OCI-LY7 (cell line): Measurements from ENCODE around the gene FOXP1. TPM values are rescaled to one million over a fixed set of nuclear protein-coding genes. Genes with fewer than 3 reads are reported as not detected.
A peak's percentile ranks its signal among the peaks of the same experiment; 100 is the strongest.

ENCODE experiments used
- BruUV-seq: library from RNA; stranded (reverse); fragments of 400-500 nt; replicated peaks from 2 replicates; lab custom pipeline; 2021; lab: Mats Ljungman, UMichigan
- CTCF ChIA-PET: fragments of 300-600 bp; sonication (Branson Sonifier 250); formaldehyde crosslinking; loops from one replicate; lab custom pipeline; 2022; ENCODE audit warnings: antibody characterized with exemption; ENCODE audit not compliant: unreplicated experiment; lab: Charles Lee
- POLR2A ChIA-PET: fragments of 300-600 bp; sonication (Branson Sonifier 250); formaldehyde crosslinking; loops from one replicate; lab custom pipeline; 2022; ENCODE audit warnings: antibody characterized with exemption; lab: Charles Lee
- DNase-seq: peaks from one replicate; pipeline ENCODE4 v3.0.0-alpha.2; 2015; ENCODE audit warnings: low spot score
- H2AFZ ChIP-seq: fragments of 200-600 bp; sonication (generic), shearing (Covaris generic); 2 replicates; pipeline ENCODE4 v1.6.1; 2014; ENCODE audit warnings: mild to moderate bottlenecking, antibody characterized with exemption, low read length, moderate library complexity
- H3K27ac ChIP-seq: fragments of 200-600 bp; sonication (generic); 2 replicates; pipeline ENCODE4 v1.5.1; 2014; ENCODE audit warnings: mixed run types, low read depth, mild to moderate bottlenecking, moderate library complexity, low read length, inconsistent platforms; ENCODE audit not compliant: poor library complexity, severe bottlenecking
- H3K36me3 ChIP-seq: fragments of 200-600 bp; sonication (generic); 2 replicates; pipeline ENCODE4 v1.6.1; 2014; ENCODE audit warnings: mild to moderate bottlenecking, antibody characterized with exemption, low read length, moderate library complexity, mixed read lengths; ENCODE audit not compliant: insufficient read depth
- H3K4me1 ChIP-seq: fragments of 200-600 bp; sonication (generic); 2 replicates; pipeline ENCODE4 v1.5.1; 2014; ENCODE audit warnings: mild to moderate bottlenecking, low read length; ENCODE audit not compliant: insufficient read depth, poor library complexity, severe bottlenecking
- H3K4me2 ChIP-seq: fragments of 200-600 bp; sonication (generic); 2 replicates; pipeline ENCODE4 v1.6.1; 2014; ENCODE audit warnings: mild to moderate bottlenecking, low read length
- H3K4me3 ChIP-seq: fragments of 200-600 bp; sonication (generic); 2 replicates; pipeline ENCODE4 v1.5.1; 2014; ENCODE audit warnings: mild to moderate bottlenecking, low read depth, low read length; ENCODE audit not compliant: poor library complexity, severe bottlenecking
- H3K79me2 ChIP-seq: fragments of 200-600 bp; sonication (generic); 2 replicates; pipeline ENCODE4 v1.6.1; 2016; ENCODE audit warnings: low read depth, mild to moderate bottlenecking, low read length, moderate library complexity, mixed read lengths; ENCODE audit not compliant: insufficient read depth
- H3K9me2 ChIP-seq: fragments of 200-600 bp; sonication (generic); 2 replicates; pipeline ENCODE4 v1.6.1; 2016; ENCODE audit warnings: mild to moderate bottlenecking, low read length, mixed read lengths; ENCODE audit not compliant: insufficient read depth
- H3K9me3 ChIP-seq: fragments of 200-600 bp; sonication (generic); 2 replicates; pipeline ENCODE4 v1.6.1; 2014; ENCODE audit warnings: mild to moderate bottlenecking, mixed run types, low read length, mixed read lengths
- H4K20me1 ChIP-seq: fragments of 200-600 bp; sonication (generic); 2 replicates; pipeline ENCODE4 v1.6.1; 2014; ENCODE audit warnings: mild to moderate bottlenecking, antibody characterized with exemption, low read length, moderate library complexity, mixed read lengths; ENCODE audit not compliant: insufficient read depth
- EZH2phosphoT487 ChIP-seq: fragments of 200-600 bp; sonication (generic); IDR thresholded peaks from 2 replicates; pipeline ENCODE4 v1.6.1; 2018; ENCODE audit warnings: low read depth, borderline replicate concordance, mild to moderate bottlenecking, mixed run types, antibody characterized with exemption, low read length, moderate library complexity, mixed read lengths
- intact Hi-C: fragments of 100-400 bp; cut with micrococcal nuclease; formaldehyde crosslinking; loops from one replicate; pipeline ENCODE4 v1.10.0; 2022; ENCODE audit not compliant: unreplicated experiment
- total RNA-seq, 2 experiments: library from RNA; depleted of rRNA in 1 of 2; stranded (reverse); fragments of >200 nt in 1 of 2; shearing (Covaris generic) in 1 of 2; gene quantifications; 2 replicates each; pipeline ENCODE4 v1.2.3, GENCODE V29; 2014 to 2022
- TF ChIP-seq, protein P1 (sequence below): fragments of 200-600 bp; sonication (generic); conservative IDR thresholded peaks from 2 replicates; pipeline ENCODE4 v1.5.1; 2014; ENCODE audit warnings: mild to moderate bottlenecking, antibody characterized with exemption, low read length, moderate library complexity, mixed read lengths

Gene FOXP1
- total RNA-seq, 2 experiments from 2014 or later, result 87.3 to 151 TPM

- H3K4me2 ChIP-seq, result peak overlapping the region; percentile 23; the same call in 1 of the 2 replicates
- no peaks in the 10 kb centered on the region for H3K36me3 ChIP-seq
- BruUV-seq, result no TSS peak
- TF ChIP-seq, protein P1, sequence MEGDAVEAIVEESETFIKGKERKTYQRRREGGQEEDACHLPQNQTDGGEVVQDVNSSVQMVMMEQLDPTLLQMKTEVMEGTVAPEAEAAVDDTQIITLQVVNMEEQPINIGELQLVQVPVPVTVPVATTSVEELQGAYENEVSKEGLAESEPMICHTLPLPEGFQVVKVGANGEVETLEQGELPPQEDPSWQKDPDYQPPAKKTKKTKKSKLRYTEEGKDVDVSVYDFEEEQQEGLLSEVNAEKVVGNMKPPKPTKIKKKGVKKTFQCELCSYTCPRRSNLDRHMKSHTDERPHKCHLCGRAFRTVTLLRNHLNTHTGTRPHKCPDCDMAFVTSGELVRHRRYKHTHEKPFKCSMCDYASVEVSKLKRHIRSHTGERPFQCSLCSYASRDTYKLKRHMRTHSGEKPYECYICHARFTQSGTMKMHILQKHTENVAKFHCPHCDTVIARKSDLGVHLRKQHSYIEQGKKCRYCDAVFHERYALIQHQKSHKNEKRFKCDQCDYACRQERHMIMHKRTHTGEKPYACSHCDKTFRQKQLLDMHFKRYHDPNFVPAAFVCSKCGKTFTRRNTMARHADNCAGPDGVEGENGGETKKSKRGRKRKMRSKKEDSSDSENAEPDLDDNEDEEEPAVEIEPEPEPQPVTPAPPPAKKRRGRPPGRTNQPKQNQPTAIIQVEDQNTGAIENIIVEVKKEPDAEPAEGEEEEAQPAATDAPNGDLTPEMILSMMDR, result no peak
- no peak for TF ChIP-seq EZH2phosphoT487
- H3K4me3 ChIP-seq, result no peak overlapping the region
- H3K79me2 ChIP-seq, result no peaks in the 10 kb centered on the region
- H3K27ac ChIP-seq, result no peak overlapping the region
- POLR2A ChIA-PET, result interaction anchor here (0.6 to 1.0 kb wide), 3 partner anchors 11 to 518 kb away, joined by 3 read pairs; no protein-coding TSS in a partner anchor
- CTCF ChIA-PET, result no interaction called here
- no peak for DNase-seq
- no peaks in the 10 kb centered on the region for H3K9me3 ChIP-seq
- 0 out of 2 replicates have a peak, but pooled peaks cover 11% of the 10 kb centered on the region for H4K20me1 ChIP-seq
- H3K4me1 ChIP-seq, result peaks cover 21% of the 10 kb centered on the region
- no peak overlapping the region for H2AFZ ChIP-seq
- intact Hi-C loops, result loop anchor here (5.0 kb wide), 1 partner anchor 360 kb away; no protein-coding TSS in a partner anchor
- no peaks in the 10 kb centered on the region for H3K9me2 ChIP-seq
Observed at GRCh38 chr3:71227270-71227661, 356.3 kb downstream of the FOXP1 start.

DNA sequence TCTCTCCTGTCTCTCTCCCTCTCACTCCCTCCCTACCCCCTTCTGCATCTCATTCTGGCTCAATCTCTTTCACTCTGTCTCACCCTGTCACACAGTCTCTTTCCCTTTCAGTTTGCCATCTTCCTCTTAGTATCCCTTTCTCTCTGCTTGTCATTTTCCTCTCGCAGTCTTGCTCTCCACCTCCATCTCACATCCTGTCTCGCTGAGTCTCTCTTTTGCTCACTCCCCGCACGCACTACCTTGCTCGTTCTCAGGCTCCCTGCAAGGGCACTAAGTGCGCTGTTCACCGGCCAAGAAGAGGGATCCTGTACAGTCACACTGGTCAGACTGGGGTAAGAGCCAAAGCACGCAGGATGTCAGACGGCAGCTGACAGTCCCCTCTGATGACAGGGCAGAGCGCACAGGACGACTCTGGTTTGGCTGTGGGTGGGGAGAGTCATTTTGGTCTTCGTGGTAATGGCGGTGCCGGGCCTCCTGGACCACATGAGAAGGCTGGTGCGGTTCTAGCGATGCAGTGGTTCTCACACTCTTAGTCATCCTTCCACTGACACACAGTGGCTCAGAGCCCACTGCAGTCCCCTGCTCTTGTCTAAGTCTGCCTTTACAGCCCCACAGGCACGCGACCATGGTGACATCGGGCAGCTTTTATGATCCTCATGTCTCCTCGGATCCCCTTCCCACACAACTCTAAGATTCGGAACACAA is 356.8 kb downstream of the FOXP1 start:
- Histone ChIP-seq H3K36me3 (no peaks in the 10 kb centered on the region), H3K4me1 (peaks cover 21% of the 10 kb centered on the region), H3K4me3 (no peak overlapping the region), H2AFZ (no peak overlapping the region), H3K79me2 (no peaks in the 10 kb centered on the region), H3K9me2 (no peaks in the 10 kb centered on the region), H3K27ac (no peak overlapping the region), H3K9me3 (no peaks in the 10 kb centered on the region), H4K20me1 (0 out of 2 replicates have a peak, but pooled peaks cover 11% of the 10 kb centered on the region), H3K4me2 (peak overlapping the region; percentile 23; the same call in 1 of the 2 replicates)
- TF ChIP-seq EZH2phosphoT487, result no peak
- TF ChIP-seq, protein P1, result no peak
- ChIA-PET CTCF (no interaction called here), POLR2A (interaction anchor here (0.7 kb wide), 1 partner anchor 108 kb away, joined by 3 read pairs; no protein-coding TSS in a partner anchor)
- DNase-seq, result no peak
- intact Hi-C loops, result loop anchor here (5.0 kb wide), 1 partner anchor 361 kb away; no protein-coding TSS in a partner anchor
- BruUV-seq, result no TSS peak
